ENCODE results near the gene RALGPS1. TPM values are rescaled to one million over a fixed set of nuclear protein-coding genes. Genes with fewer than 3 reads are reported as not detected.

RALGPS1 gene
- total RNA-seq, 1 experiment from 2014 or later, result 3.3 TPM

DNA sequence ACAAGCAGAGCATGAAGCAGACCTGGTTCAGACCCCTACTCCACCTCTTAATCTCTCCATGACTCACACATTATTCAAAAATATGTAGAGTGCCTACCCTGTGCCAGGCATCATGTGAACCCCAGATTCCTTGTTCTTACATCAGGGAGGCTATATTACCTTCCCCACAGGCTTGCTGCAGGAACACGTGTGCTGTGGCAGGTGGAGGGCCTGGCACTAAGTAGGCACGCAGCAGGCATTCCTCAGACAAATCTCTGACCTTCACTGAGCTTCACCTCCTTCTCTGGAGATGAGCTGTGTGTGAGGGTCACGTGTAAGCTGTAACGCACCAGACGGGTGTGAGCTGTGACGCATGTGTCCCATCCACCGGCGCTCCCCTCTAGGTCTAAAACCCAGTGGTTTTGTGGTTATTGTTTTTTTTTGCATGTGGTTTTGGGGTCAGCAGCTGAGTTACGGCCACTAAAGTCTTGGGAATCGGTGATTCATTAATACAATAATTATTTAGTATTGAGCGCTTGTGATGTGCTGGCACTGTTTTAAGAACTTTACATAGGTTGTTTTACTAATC, 177.5 kb downstream of the RALGPS1 start:
- no peak for DNase-seq (ENCODE audit: extremely low read depth, low read depth)

- DNase-seq (ENCODE audit: extremely low read depth, low read depth), result no peak
Measured at GRCh38 chr9:127093319-127094020, 178.9 kb downstream of the RALGPS1 start.

DNA sequence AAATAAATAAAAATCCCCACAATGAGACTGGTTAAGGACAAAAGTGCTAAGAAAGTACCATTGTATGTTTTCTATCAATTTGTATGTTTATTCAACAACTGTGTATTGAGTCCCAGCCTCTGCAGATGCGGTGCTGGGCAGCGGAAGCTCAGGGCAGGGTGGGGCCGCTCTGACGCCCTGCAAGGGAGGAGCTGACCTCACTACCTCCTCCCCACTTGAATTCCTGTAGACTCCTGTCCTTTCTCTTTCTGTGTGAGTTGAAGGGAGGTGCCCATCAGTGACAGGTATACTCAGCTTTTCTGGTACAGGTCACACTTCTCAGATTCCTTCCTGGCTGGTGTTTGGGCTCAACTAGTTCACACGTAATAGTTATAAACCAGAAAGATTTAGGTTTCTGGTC, 180.8 kb downstream of the RALGPS1 start:
- no peak for DNase-seq (ENCODE audit: extremely low read depth, low read depth)

DNA sequence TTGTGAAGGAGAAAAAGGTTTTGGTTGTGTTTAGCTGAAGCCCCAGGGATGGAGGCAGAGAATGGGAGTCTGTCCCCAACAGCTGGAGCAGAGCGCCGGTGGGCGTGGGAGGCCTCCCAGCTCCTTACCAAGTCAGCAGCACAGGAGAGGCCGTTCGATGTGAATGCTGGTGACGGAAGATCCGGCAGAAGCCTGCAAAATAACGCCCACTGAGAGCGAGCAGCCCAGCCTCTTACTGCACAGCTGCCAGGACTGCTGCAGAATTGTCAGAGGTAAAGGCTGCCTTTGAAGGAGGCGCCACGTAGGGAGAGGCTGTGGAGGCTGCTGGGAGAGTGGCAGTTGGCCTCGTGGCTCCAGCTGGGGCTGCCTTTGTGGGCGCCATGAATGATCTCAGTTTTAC, 181.6 kb downstream of the RALGPS1 start:
- no peak for DNase-seq (ENCODE audit: extremely low read depth, low read depth)

GRCh38 chr9:127097683-127098082, 183.1 kb downstream of the RALGPS1 start:
- DNase-seq (ENCODE audit: extremely low read depth, low read depth), result no peak

GRCh38 chr9:127098916-127099553, 184.5 kb downstream of the RALGPS1 start:
- no peak for DNase-seq (ENCODE audit: extremely low read depth, low read depth)

- no peak for DNase-seq (ENCODE audit: extremely low read depth, low read depth)
Measured at GRCh38 chr9:127099664-127100063, 185.1 kb downstream of the RALGPS1 start.

DNA sequence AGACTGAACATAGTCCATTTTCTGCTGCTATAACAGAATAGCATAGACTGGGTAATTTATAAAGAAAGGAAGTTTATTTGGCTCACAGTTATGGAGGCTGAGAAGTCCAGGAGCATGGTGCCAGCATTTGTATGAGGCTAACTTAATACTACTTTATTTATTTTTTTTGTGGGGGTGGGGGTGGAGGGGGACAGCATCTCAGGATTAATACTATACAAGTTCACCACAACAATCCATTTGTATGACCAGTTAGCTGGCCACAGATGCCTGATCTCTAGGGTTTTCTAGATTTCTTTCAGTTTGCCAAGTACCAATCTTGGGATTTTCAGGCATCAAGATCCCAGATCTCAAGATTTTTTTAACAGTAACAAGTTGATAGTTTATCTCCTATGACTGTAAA, 187.6 kb downstream of the RALGPS1 start:
- DNase-seq (ENCODE audit: extremely low read depth, low read depth), result no peak

DNA sequence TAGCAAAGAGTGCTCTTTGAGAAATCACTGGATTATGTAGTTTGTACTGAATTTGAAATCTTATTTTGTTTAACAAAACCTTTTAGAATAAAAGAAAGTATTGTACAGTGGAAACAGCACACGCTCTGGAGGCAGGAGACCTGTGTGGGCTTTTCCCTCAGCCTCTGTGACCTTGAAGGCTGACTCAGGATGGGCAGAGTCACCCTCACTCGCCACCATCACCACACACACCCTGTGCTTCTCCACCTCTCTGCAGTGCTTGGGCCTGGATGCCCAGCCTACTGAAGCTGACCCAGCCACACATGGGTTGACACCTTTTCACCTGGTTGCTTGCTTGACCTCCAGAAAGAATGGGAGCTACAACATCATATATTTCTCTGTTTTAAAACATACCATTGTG, 188.2 kb downstream of the RALGPS1 start:
- DNase-seq (ENCODE audit: extremely low read depth, low read depth), result no peak

GRCh38 chr9:127104581-127105311, 190.2 kb downstream of the RALGPS1 start:
- DNase-seq (ENCODE audit: extremely low read depth, low read depth), result no peak

- DNase-seq (ENCODE audit: extremely low read depth, low read depth), result no peak
Measured at GRCh38 chr9:127105805-127106465, 191.4 kb downstream of the RALGPS1 start.

GRCh38 chr9:127106466-127106855, 191.9 kb downstream of the RALGPS1 start:
- no peak for DNase-seq (ENCODE audit: extremely low read depth, low read depth)

DNA sequence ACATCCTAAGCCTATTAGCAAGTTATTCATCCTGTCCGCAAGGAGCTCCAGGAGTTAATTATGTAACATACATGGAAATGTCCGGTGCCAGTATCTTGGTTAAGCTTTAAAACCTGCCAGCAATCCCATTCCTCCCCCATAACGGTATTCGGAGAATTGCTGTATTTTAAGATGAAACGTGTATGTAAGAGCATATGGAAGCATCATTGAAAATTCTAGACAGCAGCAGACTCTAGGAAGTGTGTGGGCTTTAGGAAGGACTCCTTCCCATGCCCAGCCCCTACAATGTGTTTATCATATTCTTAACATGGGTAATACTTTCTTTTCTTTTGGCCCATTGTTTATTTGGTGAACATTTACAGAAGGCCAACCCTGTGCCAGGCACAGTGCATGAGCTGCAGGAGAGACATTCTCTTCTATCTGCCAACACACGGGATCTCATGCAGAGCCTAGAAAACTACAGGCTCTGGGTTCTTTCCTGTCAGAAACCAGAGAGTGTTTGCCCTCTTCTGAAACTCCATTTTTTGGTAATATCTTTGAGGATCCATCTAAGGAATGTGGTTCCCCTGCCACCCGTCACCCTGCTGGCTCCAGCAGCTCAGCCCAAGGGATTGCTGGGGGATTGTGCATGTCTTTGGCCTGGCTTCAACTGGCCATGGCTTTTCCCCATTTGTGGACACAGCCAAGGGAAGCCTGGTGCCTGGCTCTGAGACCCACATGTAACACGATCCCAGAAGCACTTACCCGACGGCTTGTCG, 192.8 kb downstream of the RALGPS1 start:
- no peak for DNase-seq (ENCODE audit: extremely low read depth, low read depth)

DNA sequence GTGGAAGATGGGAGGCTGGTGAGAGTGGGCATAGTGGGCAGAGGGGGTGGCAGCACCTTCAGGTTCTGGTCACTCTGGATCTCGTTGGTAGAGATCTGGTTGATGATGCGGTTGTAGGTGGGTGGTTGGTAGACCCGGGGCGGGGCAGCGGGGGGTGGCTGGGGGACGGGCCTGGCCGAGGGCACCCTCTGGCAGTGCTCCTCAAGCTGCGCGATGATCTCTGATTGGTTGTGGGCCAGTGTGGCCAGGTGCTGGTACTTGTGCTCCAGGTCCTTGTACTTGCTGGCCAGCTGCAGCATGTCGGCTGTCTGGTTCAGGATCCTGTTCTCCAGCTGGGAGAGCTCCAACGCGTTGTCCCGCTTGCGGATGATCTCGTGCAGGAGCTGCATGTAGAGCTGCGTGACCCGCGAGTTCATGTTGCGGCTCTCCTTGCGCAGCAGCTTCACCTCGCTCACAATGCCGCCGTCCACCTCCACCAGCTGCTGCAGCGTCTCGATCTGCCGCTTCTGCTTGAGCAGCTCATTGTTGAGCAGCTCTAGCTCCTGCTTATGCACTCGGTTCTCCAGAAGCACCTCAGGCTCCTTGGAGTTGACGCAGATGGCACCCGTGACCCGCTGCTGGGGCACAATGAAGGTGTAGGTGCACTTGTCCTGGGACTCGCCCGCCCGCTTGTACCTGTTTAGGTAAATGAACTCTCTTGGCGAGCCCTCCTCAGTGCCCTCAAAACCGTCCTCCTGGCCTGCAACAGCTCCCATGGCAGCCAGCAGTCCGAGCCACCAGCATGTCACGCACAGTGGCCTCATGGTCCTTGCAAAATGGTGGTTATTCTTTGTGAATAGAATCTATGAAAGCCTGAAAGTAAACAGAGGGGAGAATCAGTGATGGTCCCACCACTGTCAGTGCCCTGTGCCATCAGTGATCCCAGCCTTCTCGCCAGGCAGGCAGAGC, 193.6 kb downstream of the RALGPS1 start:
- no peak for DNase-seq (ENCODE audit: extremely low read depth, low read depth)

DNA sequence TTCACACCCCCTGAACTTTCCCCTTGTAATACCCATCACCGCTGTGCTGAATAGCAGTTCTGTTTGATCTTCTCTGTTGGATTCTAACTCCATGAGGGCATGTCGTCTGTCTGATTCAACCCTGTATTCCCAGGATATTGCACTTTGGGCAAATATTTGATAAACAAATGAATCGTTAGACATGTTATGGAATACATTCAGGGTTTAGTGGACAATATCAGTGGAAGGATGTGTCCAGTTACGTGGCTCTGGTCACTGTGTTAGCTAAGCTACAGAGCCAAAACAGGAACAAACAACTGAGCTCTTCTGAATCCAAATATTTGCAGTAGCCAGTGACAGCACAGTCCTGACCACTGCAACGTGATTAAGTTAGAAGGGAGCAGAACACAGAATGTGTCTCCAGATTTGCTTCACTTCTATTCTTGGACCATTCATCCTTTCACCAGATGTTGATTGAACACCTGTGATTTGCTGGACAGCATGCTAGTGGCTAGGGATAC, 194.7 kb downstream of the RALGPS1 start:
- no peak for DNase-seq (ENCODE audit: extremely low read depth, low read depth)

DNA sequence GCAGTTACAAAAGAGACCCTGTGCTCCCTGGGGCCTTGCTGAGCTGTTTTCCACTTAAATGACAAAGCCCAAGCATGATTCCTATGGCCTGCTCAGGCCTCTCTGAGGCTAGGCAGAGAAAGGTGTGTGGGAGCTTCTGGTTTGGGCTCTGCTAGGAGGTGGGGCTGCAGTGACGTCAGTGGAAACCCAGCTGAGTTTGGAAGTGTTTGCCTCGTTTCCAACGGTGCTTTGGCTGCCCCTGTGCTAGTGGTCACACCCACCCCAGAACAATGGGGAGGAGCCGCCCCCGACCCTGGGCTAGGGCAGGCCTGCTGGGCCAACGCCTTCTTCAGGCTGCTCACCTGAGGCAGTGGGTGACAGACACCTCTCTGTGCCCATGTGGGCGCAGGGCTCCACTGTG, 197.5 kb downstream of the RALGPS1 start:
- no peak for DNase-seq (ENCODE audit: extremely low read depth, low read depth)

DNA sequence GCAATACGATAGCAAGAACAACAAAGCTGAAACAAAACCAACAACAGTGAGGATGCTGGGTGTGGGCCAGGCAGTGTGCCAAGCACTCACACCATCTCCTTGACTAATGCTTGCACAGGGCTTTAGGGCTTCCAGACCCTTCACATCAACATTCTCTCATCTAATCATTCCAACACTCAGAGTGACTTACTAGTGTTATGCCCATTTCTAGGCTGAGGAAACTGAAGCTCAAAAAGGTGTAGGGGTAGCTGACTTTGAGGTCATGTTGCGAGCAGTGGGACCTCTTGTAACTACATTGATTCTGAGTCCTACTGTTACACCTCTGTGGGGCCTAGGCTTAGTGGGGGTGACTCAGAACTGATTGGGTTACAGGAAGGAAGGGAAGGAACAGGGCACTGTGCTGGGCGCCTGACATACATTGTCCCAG, 198.2 kb downstream of the RALGPS1 start:
- DNase-seq (ENCODE audit: extremely low read depth, low read depth), result no peak

DNA sequence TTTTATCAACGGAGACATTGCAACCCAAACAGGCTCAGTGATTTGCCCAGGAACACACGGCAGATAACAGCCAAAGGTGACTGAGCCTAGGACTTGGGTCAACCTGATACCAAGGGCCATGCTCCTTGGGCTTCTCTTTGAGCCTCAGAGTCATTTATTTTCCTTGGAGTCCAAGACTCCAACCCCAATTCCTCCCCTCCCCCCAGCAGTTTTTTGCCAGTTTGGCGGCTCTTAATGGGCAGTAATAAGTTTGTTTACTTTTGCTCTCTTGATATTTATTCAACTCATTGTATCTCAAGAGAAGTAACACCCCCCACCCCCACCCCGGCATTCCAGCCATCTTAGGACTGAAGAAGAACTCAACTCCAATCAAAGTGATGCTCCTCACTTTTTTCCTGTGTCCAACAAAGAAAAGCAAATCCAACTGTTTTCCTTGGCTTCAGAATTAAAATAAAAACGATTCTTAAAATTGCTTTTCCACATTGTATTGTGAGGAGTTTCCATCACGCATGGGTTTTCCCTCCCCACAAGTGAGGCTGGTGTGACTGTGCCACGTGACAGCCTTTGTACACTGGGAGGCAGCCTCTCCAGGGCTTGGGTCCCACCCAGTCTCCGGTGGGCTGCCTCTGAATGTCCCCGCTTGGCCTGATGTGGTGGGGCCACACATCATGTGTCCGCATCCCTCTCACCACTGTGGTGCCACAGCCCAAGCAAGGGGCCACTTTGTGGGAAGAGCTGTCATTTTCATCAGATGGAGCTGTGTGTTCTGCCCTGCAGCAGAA, 198.8 kb downstream of the RALGPS1 start:
- no peak for DNase-seq (ENCODE audit: extremely low read depth, low read depth)

Data from NCI-H460 (cell line).